Lung (tissue), 12 donors: ENCODE measurements around the gene BICDL2. TPM values are rescaled to one million over a fixed set of nuclear protein-coding genes. Genes with fewer than 3 reads are reported as not detected.

ENCODE experiments used
- ATAC-seq: fragments of 200-7000 bp; cut with Tn5 transposase; one replicate; pipeline ENCODE4 v1.9.1; 2020; ENCODE audit warnings: moderate number of reproducible peaks; ENCODE audit not compliant: insufficient read depth, low FRiP score
- DNase-seq, 3 donors: peaks; one replicate each; pipeline ENCODE4 v3.0.0-alpha.2; 2013 to 2017
- H3K27ac ChIP-seq, 2 donors: one replicate each; pipeline ENCODE4 v1.5.1; 2013; ENCODE audit warnings: mild to moderate bottlenecking in 2 of 2, moderate library complexity in 2 of 2, control low read depth in 1 of 2, inconsistent platforms in 1 of 2, low read depth in 1 of 2, low read length in 1 of 2
- H3K27me3 ChIP-seq, 3 donors: one replicate each; pipeline ENCODE4 v1.5.1; 2013; ENCODE audit warnings: low read length in 2 of 3; ENCODE audit not compliant: control insufficient read depth in 3 of 3, insufficient read depth in 3 of 3
- H3K36me3 ChIP-seq, 4 donors: one replicate each; pipeline ENCODE4 v1.5.1; 2013; ENCODE audit warnings: low read length in 4 of 4, mild to moderate bottlenecking in 1 of 4, moderate library complexity in 1 of 4; ENCODE audit not compliant: control insufficient read depth in 4 of 4, insufficient read depth in 4 of 4
- H3K4me1 ChIP-seq, 5 donors: one replicate each; pipeline ENCODE4 v1.5.1; 2013; ENCODE audit warnings: low read length in 5 of 5, mild to moderate bottlenecking in 2 of 5, moderate library complexity in 1 of 5; ENCODE audit not compliant: control insufficient read depth in 5 of 5, insufficient read depth in 5 of 5
- H3K4me3 ChIP-seq: one replicate; pipeline ENCODE4 v1.5.1; 2013; ENCODE audit warnings: mild to moderate bottlenecking, control low read depth, moderate library complexity
- H3K9ac ChIP-seq, 2 donors: one replicate each; pipeline ENCODE4 v1.5.1; 2013; ENCODE audit warnings: low read length in 2 of 2, control low read depth in 1 of 2; ENCODE audit not compliant: insufficient read depth in 1 of 2
- H3K9me3 ChIP-seq, 4 donors: one replicate each; pipeline ENCODE4 v1.5.1; 2013; ENCODE audit warnings: low read length in 3 of 4, mild to moderate bottlenecking in 1 of 4, moderate library complexity in 1 of 4; ENCODE audit not compliant: control insufficient read depth in 4 of 4, insufficient read depth in 3 of 4
- WGBS, 2 donors: extraction: QIAGEN DNeasy Blood & Tissue Kit; methylation state at CpG; one replicate each; pipeline ENCODE4 v1.1.7; 2013; 5-methylcytosine and 5-hydroxymethylcytosine counted together
- polyA plus RNA-seq, 2 donors: library from polyadenylated mRNA; stranded (reverse); fragments of 200-250 nt; gene quantifications; one replicate each; pipeline ENCODE4 v1.2.1, GENCODE V29; 2013
- total RNA-seq, 2 donors: library from RNA; depleted of rRNA in 1 of 2; stranded (reverse); fragments of >200 nt in 1 of 2; gene quantifications; one replicate each; pipeline ENCODE4 v1.2.1, GENCODE V29; 2014 to 2021
- TF ChIP-seq, protein P1 (sequence below): IDR thresholded peaks from 2 replicates; pipeline ENCODE4 v1.5.1; 2012; ENCODE audit warnings: mild to moderate bottlenecking; ENCODE audit errors: control extremely low read depth, extremely low read depth
- donor health status: control.
- donor health status: control.
- donor health status: Bipolar disorder and iron deficiency.
- donor health status: healthy.
- donor health status: DM: yes; HTN: yes; CAD: no.

BICDL2 gene
- total and polyA plus RNA-seq, 4 donors: 12.7 to 24.4 (median 16.5) TPM

DNA sequence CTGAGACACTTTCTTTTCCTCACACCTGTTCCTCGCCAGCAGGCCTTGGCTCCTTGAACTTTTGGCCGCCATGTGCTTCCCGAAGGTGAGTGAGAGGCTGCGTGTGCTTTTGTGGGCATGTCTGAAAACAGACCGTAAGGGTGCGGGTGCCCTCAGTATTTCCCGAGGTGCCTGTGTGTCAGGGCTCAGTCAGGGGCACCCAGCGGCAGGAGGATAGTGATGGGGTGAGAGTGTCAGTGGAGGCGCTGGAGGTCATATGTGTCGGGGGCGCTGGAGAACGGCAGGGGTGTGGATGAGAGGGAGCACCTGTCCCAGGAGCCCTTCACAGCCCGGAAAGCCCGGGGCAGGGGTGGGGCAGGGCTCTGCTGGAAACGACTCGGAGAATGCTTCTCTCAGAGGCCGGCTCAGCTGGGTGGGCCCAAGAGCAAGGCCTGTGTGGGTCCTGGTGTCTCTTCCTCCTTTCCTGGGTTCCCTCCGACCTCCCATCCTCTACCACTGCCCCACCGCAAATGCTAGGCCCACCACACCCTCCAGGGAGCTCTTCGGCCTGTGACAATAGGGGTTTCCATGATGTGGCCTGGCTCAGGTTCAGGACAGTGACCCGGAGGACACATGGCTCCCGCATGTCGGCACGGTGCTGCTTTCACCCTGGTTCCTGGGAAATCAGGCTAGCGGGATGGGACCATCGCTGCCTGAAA lies 29.1 kb upstream of the BICDL2 start:
- WGBS, 2 donors: 54 to 70% methylated on average over 25 to 26 of the region's 26 CpGs
- Histone ChIP-seq H3K4me3 (peak overlapping the region; percentile 71), H3K27me3 (no peaks in the 10 kb centered on the region), H3K9me3 (no peaks in the 10 kb centered on the region), H3K4me1 (peaks cover 0 to 22% (median 0%) of the 10 kb centered on the region in 5 donors), H3K27ac (peak overlapping the region; percentile 67 to 72), H3K9ac (no peak overlapping the region), H3K36me3 (peaks cover 0 to 17% (median 0%) of the 10 kb centered on the region in 4 donors)
- ATAC-seq: peak; percentile 5
- TF ChIP-seq, protein P1, sequence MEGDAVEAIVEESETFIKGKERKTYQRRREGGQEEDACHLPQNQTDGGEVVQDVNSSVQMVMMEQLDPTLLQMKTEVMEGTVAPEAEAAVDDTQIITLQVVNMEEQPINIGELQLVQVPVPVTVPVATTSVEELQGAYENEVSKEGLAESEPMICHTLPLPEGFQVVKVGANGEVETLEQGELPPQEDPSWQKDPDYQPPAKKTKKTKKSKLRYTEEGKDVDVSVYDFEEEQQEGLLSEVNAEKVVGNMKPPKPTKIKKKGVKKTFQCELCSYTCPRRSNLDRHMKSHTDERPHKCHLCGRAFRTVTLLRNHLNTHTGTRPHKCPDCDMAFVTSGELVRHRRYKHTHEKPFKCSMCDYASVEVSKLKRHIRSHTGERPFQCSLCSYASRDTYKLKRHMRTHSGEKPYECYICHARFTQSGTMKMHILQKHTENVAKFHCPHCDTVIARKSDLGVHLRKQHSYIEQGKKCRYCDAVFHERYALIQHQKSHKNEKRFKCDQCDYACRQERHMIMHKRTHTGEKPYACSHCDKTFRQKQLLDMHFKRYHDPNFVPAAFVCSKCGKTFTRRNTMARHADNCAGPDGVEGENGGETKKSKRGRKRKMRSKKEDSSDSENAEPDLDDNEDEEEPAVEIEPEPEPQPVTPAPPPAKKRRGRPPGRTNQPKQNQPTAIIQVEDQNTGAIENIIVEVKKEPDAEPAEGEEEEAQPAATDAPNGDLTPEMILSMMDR: no peak
- DNase-seq: no peak

- peaks cover 0 to 22% (median under 1%) of the 10 kb centered on the region in 5 donors for H3K4me1 ChIP-seq
- WGBS, 2 donors: 38 to 63% methylated on average over 13 of the region's 13 CpGs
- H3K36me3 ChIP-seq: peaks cover 0 to 17% (median 0%) of the 10 kb centered on the region in 4 donors
- TF ChIP-seq, protein P1: no peak
- H3K27ac ChIP-seq: peak within 1 kb of the TSS; percentile 67 to 72
- no peak within 1 kb of the TSS for H3K9ac ChIP-seq
- H3K27me3 ChIP-seq: no peaks in the 10 kb centered on the region
- peak within 1 kb of the TSS; percentile 71 for H3K4me3 ChIP-seq
- ATAC-seq: peak; percentile 70
- DNase-seq: peak; percentile 45 to 63 (median 46)
- no peaks in the 10 kb centered on the region for H3K9me3 ChIP-seq
Measured at GRCh38 chr16:3065069-3065741, 28.5 kb upstream of the BICDL2 start, which contains the start of gene IL32. IL32 (plus strand) TSS chr16:3065640; CDS start chr16:3065812, 172 bp downstream.

DNA sequence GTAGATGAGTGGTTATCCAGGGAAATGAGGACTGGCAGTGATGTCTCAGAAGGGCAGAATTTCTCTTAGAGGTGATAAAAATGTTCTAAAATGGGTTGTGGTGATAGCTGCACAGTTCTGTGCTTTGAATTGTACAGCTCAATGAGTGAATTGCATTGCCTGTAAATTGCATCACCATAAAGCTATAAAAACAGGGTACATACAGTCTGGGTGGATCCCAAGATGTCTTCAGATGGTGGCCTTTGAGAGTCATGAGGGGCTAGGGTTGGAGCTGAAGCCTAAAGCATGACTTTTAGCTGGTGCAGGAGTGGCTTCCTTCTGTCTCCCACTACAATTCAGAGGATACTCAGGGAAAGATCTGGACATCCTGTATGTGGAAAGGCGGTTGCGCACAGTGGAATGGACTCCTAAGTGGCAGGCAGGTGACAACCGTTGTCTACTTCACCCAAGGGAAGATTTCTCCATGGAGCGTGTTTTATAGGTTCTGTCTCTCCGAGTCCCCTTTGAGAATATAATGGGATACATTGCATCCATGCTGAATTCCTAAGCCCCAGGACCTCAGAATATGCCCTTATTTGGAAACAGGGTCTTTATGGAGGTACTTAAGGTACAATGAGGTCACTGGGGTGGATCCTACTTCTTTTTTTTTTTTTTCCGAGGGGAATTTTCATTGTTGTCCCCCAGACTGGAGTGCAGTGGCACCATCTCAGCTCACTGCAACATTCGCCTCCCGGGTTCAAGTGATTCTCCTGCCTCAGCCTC lies 27.1 kb upstream of the BICDL2 start:
- no peak overlapping the region for H3K27ac ChIP-seq
- ATAC-seq: no peak
- DNase-seq: no peak
- whole genome bisulfite sequencing, 2 donors: 95 to 96% methylated on average over 8 of the region's 8 CpGs
- H3K9me3 ChIP-seq: no peaks in the 10 kb centered on the region
- peaks cover 0 to 10% (median 0%) of the 10 kb centered on the region in 4 donors for H3K36me3 ChIP-seq
- no peak overlapping the region for H3K4me3 ChIP-seq
- peaks cover 2 to 26% (median 7%) of the 10 kb centered on the region in 5 donors for H3K4me1 ChIP-seq
- TF ChIP-seq, protein P1: no peak
- H3K9ac ChIP-seq: no peak overlapping the region
- H3K27me3 ChIP-seq: no peaks in the 10 kb centered on the region
